GM21381 (cell line): ENCODE data around the gene TSC1.

Source experiments
- ATAC-seq: cut with Tn5 transposase; IDR thresholded peaks from one replicate; pipeline ENCODE4 v1.9.1; 2021; ENCODE audit warnings: mild to moderate bottlenecking, moderate library complexity; ENCODE audit not compliant: unreplicated experiment

Gene TSC1

DNA sequence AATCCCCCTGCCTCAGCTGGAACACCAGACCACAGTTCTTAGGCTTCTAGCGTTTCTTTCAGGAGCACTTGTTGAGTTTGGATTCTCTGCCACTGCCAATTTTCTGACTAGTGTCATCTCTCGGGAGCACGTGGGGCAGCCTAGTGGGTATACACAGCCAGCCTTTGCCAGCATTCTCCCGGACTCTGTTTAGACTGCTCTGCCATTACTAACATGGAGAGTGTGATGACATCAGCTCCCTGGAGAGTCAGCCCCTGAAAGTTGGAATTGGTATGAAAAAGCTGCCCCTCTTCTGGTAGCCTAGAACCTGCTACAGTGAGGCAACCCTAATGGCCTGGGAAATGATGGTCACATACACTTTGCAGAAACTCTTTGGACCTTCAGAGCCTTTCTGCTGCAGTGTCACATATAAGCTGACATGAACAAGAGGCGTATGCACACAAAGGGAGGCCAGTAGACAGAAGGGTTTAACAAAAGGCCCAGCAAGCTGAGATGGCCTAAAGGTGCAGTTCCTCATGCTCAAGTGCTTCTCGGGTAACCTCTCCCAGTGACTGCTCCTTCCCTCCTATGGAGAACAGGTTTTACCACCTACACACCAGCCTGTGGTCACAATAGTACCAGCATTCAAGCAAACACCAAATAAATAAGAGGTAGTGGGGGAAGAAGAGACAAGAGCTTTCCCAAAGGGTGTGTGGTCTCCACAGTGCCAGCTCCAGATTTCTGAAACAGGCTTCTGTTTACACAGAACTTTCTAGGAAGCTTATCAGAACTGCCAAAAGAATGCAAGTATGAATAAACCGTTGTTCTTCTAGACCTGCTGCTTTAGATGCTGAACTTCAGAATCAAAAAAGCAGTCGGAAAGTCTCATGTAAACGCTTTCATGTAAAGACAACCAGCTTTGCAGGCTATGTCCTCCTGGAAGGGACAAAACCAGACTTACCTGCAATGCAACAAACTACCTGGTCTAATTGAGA, 49.3 kb downstream of the TSC1 start:
- no peak for ATAC-seq

- ATAC-seq: no peak
Observed at GRCh38 chr9:132894346-132894745, 50.1 kb downstream of the TSC1 start.

- no peak for ATAC-seq
Observed at GRCh38 chr9:132892400-132892799, 52.0 kb downstream of the TSC1 start.

- no peak for ATAC-seq
Observed at GRCh38 chr9:132888151-132888550, 56.3 kb downstream of the TSC1 start.

DNA sequence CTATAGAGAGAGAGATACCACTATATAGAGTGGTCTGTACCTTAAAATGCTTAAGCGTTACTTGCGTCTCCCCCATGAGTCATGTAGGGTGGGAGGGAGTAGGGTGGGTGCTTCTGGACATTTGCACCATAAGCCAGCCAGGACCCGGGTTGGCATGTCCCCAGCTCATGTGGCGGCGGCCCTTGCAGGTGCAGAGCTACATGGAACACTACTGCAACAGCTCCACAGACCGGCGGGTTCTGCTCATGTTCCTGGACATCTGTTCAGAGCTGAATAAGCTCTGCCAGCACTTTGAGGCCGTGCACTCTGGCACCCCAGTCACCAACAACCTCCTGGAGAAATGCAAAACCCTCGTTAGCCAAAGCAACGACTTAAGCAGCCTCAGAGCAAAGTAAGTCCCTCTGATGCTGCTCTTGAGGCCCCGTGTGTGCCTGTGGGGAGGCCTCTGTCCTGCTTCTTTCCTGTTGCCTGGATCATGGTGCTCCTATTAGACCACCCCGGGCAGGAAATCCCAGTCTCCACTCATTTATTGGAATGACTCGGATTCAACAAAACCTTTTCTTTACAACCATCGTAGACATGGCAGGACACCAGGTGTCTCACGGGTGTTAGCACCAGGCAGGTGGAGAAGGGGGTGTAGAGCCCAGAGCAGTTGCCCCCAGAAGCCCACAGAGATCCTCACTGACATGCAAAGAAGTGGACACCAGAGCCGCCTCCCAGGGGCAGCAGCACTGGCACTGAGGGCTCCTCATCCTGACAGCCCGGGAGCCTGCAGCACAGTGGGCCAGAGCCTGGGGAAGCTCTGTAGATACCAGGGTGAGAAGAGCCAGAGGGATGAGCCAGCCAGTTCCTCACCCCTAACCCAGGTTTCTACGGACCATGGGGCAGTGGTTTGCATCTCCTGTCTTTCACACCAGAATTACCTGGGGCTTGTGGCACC, 57.0 kb downstream of the TSC1 start:
- no peak for ATAC-seq

DNA sequence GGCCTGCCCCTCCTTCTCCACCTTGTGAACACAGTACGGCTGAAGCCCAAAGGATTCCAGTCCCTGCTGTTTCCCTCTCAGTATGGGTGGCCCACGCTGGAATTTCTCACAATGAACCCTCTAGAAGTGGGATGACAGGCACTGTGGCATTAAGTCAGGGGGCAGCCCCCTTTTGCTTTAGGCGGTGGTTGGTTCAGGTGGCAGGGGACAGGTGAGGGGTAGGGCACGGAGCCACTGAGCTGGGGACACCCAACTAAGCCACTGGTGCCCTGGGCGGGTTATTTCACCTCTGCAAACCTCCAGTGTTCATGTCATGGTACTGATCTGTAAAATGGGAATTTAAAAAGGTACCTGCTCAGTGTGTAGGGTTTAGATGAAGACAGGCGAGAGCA, 58.1 kb downstream of the TSC1 start:
- no peak for ATAC-seq

DNA sequence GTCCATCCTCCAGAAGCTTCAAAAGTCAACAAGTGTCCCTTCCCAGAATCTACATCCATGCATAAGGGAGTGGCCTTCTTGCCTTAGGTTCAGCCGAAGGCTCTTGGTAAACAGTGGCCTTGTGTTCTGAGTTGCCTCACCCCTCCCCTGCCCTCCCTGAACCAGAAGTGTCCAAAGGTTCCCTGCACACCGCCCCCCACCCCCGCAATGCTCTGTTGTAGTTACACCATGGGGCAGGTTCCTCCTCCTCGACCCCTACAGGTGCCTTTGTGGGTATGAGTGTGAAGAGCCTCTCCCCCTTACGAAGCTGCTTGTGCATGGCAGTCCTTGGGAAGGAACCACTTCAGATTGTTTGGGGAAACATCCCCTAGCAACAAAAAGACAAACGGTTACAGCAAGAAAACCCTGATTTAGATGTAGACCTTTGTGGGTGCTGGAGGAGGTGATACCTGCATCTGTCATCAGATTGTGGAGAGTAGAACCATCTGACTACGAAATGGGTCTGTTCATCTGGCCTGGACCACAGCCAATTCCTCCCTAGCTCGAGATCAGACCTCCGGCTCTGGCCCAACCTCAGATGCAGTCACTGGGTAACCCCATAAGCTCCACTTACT, 58.6 kb downstream of the TSC1 start:
- ATAC-seq: no peak

DNA sequence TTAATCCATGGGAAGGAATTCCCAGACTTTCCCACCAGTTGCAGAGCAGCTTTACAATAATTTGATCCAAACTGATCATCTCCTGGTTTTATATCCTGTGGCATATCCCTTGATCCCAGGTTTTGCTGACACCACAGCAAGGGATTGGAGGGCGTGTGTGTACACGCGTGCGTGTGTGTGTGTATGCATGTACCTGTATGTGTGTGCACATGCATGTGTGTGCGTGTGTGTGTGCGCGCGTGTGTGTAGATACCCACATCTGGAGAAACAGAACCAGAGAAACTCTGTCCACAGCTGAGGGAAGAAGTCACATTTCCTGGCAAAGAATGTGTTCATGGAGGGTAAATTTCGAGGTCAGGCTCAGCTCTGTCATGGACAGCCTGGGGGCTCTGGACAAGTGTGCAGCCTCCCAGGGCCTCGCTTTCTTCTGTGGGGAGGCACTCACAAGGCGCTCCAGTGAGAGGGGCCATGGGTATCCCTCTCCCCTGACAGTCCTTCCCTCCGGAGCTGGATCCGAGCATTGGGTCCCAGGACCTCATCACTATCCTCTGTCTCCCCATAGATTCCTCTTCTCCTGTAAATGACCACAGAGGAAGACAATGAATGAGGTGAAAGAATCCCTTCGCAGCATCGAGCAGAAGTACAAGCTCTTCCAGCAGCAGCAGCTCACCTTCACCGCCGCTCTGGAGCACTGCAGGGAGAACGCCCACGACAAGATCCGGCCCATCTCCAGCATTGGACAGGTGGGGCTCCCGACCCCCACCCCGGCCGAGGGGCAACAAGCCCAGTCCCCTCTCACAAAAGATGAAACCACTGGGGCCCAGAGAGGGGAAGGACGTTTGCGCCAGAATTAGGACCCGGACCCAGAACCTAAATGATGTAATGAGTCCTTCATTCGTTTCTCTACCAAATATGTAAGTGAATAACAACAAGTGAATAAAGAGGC, 60.8 kb downstream of the TSC1 start:
- no peak for ATAC-seq

- ATAC-seq: no peak
Observed at GRCh38 chr9:132882616-132883015, 61.8 kb downstream of the TSC1 start.

DNA sequence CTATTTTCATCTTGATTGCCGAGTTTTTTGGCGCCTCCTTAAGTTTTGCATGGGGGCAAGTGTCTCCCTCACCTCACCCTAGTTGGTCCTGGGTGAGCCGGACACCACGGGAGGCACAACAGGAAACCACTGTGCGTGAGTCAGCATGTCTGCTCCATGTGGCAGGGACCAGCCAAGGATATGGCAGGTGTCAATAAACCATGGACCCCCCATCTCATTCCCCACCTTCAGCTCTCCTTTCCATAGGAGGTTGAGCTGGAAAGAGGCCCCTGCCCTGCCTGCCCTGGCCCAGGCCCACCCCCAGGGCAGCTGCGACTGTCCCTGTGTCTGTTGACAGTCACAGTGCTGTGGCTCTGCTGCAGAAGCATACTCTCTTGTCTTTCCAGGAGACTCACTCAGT, 62.6 kb downstream of the TSC1 start:
- ATAC-seq: no peak

- ATAC-seq: no peak
Observed at GRCh38 chr9:132880324-132880661, 64.1 kb downstream of the TSC1 start.

DNA sequence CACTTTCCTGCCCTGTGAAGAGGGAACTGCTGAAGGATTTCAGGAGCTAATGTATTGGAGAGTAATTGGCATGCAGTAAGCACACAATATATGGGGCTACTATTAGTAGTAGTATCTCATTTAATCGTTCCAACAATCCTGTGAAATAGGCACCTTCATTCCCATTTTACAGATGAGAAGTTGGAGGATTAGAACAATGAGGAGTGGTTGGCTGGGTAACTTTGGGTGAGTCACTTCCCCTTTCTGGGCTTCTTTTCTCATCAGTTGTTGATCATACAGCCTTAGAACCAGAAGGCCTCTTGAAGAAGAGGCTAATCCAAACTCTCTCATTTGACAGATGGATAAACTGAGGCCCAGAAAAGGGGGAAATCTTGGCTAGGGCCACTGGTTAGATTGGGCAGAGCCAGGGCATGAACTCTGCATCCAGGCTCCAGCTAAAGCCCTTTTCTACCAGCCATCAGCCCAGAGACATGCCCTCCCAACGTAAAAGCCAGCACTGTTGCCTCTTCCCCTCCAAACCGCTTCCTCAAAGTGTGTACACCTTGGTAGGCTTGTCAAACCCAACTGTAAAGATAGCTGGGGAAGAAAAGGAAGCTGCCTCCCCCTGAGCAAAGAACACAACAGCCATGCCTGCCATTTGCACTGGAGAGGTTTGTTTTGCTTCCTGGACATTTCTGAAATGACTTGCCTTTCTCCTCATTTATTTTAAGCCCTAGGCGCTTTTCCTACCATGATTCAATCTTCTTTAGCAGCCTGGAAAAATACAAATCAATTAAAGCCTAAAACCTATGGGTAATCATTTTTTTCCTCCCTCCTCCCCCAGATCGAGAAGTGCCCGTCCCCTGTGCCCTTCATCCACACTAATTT, 64.7 kb downstream of the TSC1 start:
- no peak for ATAC-seq

DNA sequence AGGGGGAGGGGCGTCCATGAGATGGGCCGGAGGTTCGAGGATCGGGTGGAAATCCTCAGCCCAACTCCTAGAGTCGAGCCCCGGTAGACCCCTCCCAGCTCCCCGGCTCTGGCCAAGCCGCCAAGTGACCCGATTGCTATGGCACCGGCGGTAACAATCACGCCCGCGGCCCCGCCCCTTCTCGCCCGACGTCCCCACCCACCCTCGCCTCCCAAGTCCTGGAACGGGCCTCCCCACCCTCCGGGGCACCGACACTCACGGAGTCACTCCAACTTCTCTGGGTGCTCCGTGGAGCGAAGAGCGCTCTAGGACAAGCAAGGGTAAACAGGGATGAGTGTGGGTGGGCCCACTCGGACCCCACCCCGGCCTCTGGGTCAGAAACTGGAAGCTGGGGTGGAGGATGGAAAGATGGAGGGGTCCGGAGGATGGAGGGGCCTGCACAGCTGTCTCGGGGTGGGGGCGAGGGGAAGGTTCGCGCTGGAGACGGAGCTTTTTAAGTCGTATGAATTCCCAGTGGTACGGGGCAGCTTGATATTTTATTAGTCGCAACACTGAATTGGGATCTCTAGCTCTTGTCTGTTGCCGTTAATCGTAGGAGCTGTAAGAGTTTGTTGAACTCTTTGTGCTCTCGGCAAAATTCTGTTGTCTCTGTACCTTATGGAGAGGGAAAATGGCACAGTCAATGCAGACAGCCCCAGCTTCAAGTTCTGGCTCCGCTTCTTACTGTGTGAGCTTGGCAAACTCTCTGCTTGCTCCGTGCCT, 65.5 kb downstream of the TSC1 start, which contains the start of gene SPACA9:
TSS of gene SPACA9 (plus strand) at position 204 of the 762 bp plus-strand sequence. CDS start 5,050 bp downstream, outside the sequence.
- peak; percentile 29 for ATAC-seq

- peak; percentile 72 for ATAC-seq
Observed at GRCh38 chr9:132877824-132878694, 66.4 kb downstream of the TSC1 start, which contains the start of gene AK8. TSS of gene AK8 (minus strand) at chr9:132878284. CDS start at chr9:132878255, 29 bp downstream.

DNA sequence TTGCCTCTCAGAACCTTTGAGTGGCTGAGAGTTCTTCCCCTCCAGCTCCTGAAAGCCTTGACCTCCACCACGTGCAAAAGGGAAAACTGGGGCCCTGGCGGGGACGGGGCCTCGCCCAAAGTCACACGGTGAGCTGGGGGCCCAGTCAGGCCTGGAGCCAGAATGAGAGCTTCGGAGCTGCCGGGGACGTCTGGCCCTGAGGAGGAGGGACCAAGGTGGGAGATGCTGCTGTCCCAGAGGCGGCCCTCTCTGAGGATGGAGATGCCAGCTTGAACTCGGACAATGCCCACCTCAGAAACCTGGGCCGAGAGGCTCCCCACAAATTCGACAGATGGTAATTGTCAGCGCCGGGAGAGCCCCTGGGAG, 67.0 kb downstream of the TSC1 start:
- no peak for ATAC-seq

DNA sequence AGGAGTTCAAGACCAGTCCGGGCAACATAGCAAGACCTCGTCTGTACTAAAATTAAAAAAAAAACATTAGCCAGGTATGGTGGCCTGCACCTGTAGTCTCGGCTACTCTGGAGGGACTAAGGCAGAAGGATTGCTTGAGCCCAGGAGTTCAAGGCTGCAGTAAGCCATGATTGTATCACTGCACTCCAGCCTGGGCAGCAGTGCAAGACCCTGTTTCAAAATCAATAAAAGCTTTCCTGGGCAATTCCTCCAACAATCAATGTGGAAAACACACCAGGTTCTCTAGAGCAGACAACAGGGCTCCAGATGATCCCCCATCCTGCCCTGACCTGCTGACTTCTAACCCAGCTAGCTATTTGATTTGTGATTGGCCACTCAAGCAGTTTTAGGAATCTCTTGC, 67.6 kb downstream of the TSC1 start:
- no peak for ATAC-seq

GRCh38 chr9:132875159-132875558, 69.3 kb downstream of the TSC1 start:
- ATAC-seq: no peak
